NCI-H1417 treated with DMSO at 0.1 percent for 48 hours (cell line): ENCODE data around the gene NBEA.
"Not testable (repeated sequence)": the region's sequence is repeated elsewhere in the genome, so short reads cannot be mapped to it uniquely, and the experiment has no call there.

Experiments used
- DNase-seq: peaks from one replicate; lab custom pipeline; 2025; lab: John Stamatoyannopoulos, UW

The NBEA gene

DNA sequence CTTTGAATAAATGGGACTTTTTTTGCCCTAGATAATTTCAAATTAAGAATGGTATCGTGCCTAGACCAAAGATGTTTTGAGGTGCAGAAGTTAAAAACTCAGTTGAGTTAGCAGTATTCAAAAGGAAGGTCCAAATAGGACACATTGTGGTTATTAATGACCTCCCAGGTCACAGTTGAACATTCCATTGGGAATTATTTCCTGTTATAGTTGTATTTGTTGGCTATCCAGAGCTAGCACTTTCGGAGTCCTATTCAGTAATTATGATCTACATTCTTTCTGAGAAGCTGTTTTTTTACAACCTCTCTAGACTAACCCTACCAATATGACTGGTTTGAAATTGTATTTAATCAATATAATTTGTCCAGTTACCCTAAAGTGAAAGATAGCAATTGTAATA, 450.7 kb downstream of the NBEA start:
- no peak for DNase-seq

- no peak for DNase-seq
These were observed 451.8 kb downstream of the NBEA start for GRCh38 chr13:35393886-35394285.

DNA sequence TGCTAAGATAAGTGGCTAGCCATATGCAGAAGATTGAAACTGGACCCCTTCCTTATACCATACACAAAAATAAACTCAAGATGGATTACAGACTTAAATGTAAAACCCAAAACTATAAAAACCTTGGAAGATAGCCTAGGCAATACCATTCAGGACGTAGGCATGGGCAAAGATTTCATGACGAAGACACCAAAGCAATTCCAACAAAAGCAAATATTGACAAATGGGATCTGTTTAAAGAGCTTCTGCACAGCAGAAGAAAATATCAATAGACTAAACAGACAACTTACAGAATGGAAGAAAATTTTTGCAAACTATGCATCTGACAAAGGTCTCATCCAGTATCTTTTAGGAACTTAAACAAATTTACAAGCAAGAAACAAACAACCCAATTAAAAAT, 466.2 kb downstream of the NBEA start:
- DNase-seq = not testable (repeated sequence)

DNA sequence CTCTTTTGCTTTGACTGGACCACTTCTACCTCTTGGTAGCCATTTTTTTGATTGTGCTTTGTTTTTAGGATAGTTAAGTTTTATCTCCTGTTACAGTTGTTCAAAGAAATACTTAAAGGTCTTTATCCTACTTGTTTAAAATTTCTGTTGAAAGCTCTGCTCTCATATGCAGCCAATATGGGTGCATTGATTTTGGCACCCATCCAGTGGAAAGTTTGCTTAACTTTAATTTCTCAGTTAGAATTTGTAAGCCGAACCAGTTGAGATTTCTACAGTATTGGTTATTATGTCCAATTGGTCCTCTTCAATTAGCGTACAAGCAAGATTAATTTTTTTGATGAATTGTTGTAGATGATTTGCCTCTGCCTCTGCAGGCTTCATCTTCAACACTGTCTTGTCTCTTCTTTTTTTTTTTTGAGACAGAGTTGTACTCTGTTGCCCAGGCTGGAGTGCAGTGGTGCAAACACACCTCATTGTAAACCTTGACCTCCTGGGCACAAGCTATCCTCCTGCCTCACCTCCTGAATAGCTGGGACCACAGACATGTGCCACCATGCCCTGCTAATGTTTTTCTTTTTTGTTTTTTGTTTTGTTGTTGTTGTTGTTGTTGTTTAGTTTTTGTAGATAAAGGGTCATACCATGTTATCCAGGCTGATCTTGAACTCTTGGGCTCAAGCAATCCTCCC, 469.1 kb downstream of the NBEA start:
- DNase-seq = no peak

DNA sequence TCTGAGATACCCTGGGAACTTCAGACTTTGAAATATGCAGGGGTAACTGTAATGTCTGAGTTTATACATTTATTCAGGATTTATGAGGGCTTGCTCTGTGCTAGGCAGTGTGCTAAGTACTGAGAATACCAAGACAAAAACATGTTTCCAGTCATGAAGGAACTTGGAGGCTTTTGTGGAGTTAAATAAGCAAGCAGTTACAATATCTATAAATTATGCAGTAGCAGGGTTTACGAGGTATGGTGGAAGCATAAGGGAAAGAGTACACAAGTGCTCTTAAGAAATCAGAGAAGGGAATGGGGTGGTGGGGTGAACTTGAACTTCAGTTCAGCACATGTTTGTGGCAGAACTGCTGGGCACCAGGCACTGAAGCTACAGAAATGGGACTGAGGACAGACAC, 506.4 kb downstream of the NBEA start:
- no peak for DNase-seq

DNA sequence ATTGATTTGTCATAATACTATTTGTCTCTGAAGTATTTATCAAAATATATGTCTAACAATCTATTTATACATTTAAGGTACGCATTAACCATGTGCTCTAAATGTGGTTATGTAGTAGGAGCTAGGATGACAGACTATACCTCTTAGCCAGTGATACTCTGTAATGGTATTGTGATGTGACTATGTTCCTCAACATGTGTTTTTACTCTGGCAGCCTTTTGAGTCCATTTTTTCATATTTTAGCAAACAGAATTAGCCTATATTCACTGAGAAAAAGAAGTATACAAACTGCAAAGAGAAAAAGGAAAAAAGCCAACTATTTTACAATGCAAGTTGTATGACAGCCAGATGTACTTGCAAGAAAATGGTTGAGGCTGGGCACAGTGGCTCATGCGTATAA, 507.8 kb downstream of the NBEA start:
- no peak for DNase-seq

- no peak for DNase-seq
These were observed 513.0 kb downstream of the NBEA start for GRCh38 chr13:35455022-35455421.

- DNase-seq = no peak
These were observed 515.2 kb downstream of the NBEA start for GRCh38 chr13:35457258-35457657.

GRCh38 chr13:35460061-35460460, 518.0 kb downstream of the NBEA start:
- DNase-seq = no peak

GRCh38 chr13:35465371-35465770, 523.3 kb downstream of the NBEA start:
- no peak for DNase-seq

GRCh38 chr13:35468195-35468594, 526.1 kb downstream of the NBEA start:
- no peak for DNase-seq

GRCh38 chr13:35469806-35470525, 527.9 kb downstream of the NBEA start:
- no peak for DNase-seq

DNA sequence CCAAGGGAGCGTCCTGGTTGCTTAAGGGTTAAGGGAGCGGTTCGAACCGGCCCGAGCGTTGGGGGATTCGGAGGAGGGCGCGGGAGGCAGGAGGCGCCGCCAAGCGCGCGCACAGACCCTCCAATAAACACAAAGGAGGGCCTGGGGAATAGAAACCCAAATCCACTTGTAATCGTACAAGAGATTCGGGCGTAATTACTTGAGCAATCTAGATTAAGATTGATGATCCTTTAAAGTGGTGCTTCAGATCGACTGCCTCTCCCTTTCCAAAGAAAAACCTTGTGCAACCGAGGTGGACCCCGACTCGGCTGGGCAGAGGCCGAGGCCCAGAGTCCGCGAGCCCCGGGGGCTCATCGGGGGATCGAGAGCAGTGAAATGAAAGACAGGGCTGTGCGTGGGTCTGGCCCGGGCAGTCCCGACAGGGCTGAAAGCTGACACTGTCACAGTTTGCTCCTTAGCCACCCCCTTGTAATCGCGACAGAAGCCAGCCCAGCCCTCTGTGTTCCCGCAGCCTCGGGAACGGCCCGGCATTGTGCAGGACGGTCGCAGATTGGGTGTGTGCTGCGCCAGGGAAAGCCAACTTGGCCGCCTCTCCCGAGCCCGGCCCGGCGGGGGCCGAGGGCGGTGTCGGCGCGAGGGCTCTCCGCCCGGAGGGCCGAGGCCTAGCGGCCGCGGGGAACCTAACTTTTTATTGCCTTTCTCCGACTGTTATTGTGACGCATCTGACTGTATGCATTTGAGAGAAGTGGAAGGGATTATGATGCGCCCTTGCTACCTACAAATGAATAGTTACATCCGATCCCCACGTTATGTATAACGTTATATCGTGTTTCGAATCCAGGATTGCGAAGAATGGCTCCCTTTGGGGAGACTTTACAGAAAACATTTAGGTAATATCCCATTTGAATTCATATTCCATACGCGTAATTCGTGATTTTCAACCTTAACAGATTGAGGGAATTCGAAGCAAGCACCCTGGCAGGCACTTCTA, 528.9 kb downstream of the NBEA start:
- DNase-seq = no peak

- DNase-seq = no peak
These were observed 529.7 kb downstream of the NBEA start for GRCh38 chr13:35471706-35472322.

DNA sequence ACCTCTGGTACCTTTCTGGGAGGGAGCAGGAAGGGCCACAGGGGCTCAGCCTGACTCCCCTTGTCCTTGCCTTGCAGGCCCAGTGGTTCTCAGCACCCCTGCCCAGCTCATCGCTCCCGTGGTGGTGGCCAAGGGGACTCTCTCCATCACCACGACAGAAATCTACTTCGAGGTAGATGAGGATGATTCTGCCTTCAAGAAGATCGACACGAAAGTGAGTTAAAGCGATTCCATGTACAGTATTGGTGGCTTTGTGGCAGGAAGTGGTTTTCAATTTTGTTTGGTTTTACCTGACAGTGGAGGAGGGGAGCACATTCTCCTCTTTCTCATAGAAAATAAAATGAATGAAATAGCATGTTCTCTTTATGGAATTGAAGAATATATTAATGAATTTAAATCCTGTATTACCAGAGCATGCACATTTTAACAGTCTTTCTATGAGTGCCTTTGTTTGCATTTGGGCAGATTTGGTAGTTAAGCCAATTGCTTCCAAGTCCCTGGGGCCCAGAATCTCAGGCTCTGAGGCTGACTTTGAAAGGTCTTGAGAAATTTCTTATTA, 530.3 kb downstream of the NBEA start:
- DNase-seq = no peak

GRCh38 chr13:35473206-35473775, 531.2 kb downstream of the NBEA start:
- no peak for DNase-seq

DNA sequence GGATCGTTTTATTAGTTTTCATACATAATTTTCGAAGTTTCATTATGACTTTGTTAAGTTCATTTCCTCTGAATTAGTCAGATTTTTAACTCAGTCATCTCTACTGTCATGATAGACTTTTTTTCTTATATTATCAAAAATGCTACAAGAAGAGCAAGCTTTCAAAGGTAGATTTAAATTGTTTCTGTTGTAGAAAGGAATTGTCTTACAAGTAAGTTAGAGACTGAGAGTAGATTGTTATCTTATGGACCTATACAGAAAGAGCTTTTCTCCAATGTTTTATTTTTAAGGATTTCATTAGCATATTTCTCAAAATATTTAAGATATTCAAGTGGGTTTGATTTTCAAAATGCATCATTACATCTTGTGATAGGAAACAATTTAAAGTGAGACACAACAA, 531.7 kb downstream of the NBEA start:
- DNase-seq = no peak

- no peak for DNase-seq
These were observed 532.6 kb downstream of the NBEA start for GRCh38 chr13:35474496-35475211.

DNA sequence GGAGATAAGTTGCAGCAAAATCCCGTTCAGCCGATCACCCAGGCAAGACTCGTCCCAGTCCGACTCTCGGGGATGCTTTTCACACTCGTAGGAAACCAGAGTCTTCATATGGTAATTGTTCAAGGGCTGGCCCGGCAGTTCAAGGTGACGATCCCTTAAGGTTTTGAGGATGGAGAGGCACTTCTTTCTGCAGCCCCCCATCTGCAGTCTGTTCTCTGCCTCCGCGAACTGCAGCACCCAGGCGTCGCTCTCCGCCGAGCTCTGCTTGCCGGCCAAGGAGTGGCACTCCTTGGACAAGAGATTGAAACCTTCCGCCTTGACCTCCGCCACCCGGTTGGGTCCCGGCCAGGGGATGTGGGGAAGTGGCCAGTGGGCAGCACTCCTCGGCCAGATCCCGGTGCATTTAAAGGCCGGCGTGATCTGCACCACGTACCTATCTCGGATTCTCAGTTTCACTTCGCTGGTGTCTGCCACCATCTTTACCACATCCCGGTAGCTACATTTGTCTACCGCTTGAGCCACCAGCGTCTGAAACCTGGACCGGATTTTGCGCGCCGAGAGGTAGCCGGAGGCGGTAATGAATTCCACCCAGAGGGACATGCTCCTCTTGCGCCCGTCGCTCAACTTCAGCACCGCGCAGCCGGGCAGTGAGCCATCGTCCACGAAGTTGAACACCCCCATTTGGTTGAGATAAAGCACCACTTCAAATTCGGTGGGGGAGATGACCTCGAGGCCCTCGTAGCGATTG, 533.3 kb downstream of the NBEA start:
- DNase-seq = no peak
